Measurements from ENCODE around the gene LIPI. TPM values are rescaled to one million over a fixed set of nuclear protein-coding genes. Genes with fewer than 3 reads are reported as not detected.

LIPI gene
- total RNA-seq, 2 donors from 2014 or later = not detected

DNA sequence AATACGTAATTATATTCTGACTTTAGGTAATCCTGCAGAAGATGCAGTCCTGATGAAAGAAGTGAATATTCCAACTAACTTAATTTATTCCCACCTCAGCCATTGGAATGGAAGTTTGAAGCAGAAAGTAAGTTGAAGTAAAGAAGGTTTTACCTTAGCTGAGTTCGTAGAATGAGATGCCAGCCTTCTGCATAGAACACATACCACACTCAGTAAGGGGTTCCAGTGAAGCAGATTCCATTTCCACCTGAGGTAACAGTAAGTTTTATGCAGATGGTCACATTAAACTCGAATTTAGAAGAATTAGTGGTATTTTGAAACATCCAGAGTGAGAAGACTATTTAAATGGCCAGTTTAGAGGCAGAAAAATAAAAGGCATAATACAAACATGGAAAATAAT is 25.4 kb upstream of the LIPI start:
- no peaks in the 10 kb centered on the region for H3K4me1 ChIP-seq (ENCODE audit: control insufficient read depth in 1 of 2, low read depth in 2 of 2)
- no peak overlapping the region for H3K4me3 ChIP-seq
- H3K36me3 ChIP-seq = no peaks in the 10 kb centered on the region
- H3K9me3 ChIP-seq = no peaks in the 10 kb centered on the region
- H3K27ac ChIP-seq = no peak overlapping the region
- no peak for DNase-seq (ENCODE audit: low spot score)
- TF ChIP-seq, protein P1, sequence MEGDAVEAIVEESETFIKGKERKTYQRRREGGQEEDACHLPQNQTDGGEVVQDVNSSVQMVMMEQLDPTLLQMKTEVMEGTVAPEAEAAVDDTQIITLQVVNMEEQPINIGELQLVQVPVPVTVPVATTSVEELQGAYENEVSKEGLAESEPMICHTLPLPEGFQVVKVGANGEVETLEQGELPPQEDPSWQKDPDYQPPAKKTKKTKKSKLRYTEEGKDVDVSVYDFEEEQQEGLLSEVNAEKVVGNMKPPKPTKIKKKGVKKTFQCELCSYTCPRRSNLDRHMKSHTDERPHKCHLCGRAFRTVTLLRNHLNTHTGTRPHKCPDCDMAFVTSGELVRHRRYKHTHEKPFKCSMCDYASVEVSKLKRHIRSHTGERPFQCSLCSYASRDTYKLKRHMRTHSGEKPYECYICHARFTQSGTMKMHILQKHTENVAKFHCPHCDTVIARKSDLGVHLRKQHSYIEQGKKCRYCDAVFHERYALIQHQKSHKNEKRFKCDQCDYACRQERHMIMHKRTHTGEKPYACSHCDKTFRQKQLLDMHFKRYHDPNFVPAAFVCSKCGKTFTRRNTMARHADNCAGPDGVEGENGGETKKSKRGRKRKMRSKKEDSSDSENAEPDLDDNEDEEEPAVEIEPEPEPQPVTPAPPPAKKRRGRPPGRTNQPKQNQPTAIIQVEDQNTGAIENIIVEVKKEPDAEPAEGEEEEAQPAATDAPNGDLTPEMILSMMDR (IDR thresholded peaks at IDR 0.05) = no peak
- H3K27me3 ChIP-seq (replicated peaks; ENCODE audit: insufficient read depth) = no peaks in the 10 kb centered on the region
- no peak for ATAC-seq (ENCODE audit: insufficient number of reproducible peaks, low FRiP score, low read depth)

DNA sequence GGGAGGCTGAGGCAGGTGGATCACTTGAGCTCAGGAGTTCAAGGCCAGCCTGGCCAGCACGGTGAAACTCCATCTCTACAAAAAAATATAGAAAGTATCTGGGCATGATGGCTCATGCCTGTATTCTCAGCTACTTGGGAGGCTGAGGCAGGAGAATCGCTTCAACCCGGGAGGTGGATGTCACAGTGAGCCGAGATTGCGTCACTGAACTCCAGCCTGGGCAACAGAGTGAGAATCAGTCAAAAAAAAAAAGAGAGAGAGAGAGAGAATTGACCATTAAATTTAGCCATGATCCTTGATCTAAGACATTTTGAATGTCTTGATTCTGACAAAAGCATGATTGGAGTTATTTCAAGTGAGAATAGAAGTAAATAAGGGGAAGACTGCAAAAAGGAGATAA is 24.3 kb upstream of the LIPI start:
- H3K9me3 ChIP-seq = no peaks in the 10 kb centered on the region
- H3K4me3 ChIP-seq = no peak overlapping the region
- no peaks in the 10 kb centered on the region for H3K4me1 ChIP-seq (ENCODE audit: control insufficient read depth in 1 of 2, low read depth in 2 of 2)
- no peaks in the 10 kb centered on the region for H3K27me3 ChIP-seq (replicated peaks; ENCODE audit: insufficient read depth)
- ATAC-seq (ENCODE audit: insufficient number of reproducible peaks, low FRiP score, low read depth) = no peak
- TF ChIP-seq, protein P1 (IDR thresholded peaks at IDR 0.05) = no peak
- H3K36me3 ChIP-seq = no peaks in the 10 kb centered on the region
- H3K27ac ChIP-seq = no peak overlapping the region
- no peak for DNase-seq (ENCODE audit: low spot score)

- no peak overlapping the region for H3K4me3 ChIP-seq
- no peak overlapping the region for H3K27ac ChIP-seq
- no peak for DNase-seq (ENCODE audit: low spot score)
- H3K4me1 ChIP-seq (ENCODE audit: control insufficient read depth in 1 of 2, low read depth in 2 of 2) = no peaks in the 10 kb centered on the region
- H3K27me3 ChIP-seq (replicated peaks; ENCODE audit: insufficient read depth) = no peaks in the 10 kb centered on the region
- TF ChIP-seq, protein P1 (IDR thresholded peaks at IDR 0.05) = no peak
- H3K9me3 ChIP-seq = peaks cover 4% of the 10 kb centered on the region
- no peaks in the 10 kb centered on the region for H3K36me3 ChIP-seq
- no peak for ATAC-seq (ENCODE audit: insufficient number of reproducible peaks, low FRiP score, low read depth)
These were observed 18.6 kb upstream of the LIPI start for GRCh38 chr21:14229399-14229798.

- no peak overlapping the region for H3K27ac ChIP-seq
- no peaks in the 10 kb centered on the region for H3K27me3 ChIP-seq (replicated peaks; ENCODE audit: insufficient read depth)
- DNase-seq (ENCODE audit: low spot score) = no peak
- ATAC-seq (ENCODE audit: insufficient number of reproducible peaks, low FRiP score, low read depth) = no peak
- no peak overlapping the region for H3K4me3 ChIP-seq
- no peaks in the 10 kb centered on the region for H3K4me1 ChIP-seq (ENCODE audit: control insufficient read depth in 1 of 2, low read depth in 2 of 2)
- H3K9me3 ChIP-seq = no peaks in the 10 kb centered on the region
- TF ChIP-seq, protein P1 (IDR thresholded peaks at IDR 0.05) = no peak
- no peaks in the 10 kb centered on the region for H3K36me3 ChIP-seq
These were observed 12.6 kb upstream of the LIPI start for GRCh38 chr21:14223365-14223764.

GRCh38 chr21:14215971-14216641 is 5.4 kb upstream of the LIPI start, which contains the start of gene RBM11:
Gene RBM11 (plus strand): TSS chr21:14216157. CDS start chr21:14216187, 30 bp downstream.
- Histone ChIP-seq H3K4me1 (ENCODE audit: control insufficient read depth in 1 of 2, low read depth in 2 of 2) (peaks cover 7 to 10% of the 10 kb centered on the region in 2 donors), H3K36me3 (no peaks in the 10 kb centered on the region), H3K27me3 (replicated peaks; ENCODE audit: insufficient read depth) (no peaks in the 10 kb centered on the region), H3K27ac (no peak within 1 kb of the TSS), H3K9me3 (no peaks in the 10 kb centered on the region), H3K4me3 (peak within 1 kb of the TSS; percentile 73)
- no peak for DNase-seq (ENCODE audit: low spot score)
- TF ChIP-seq, protein P1 (IDR thresholded peaks at IDR 0.05) = no peak
- ATAC-seq (ENCODE audit: insufficient number of reproducible peaks, low FRiP score, low read depth) = no peak

All from thoracic aorta (tissue), 2 donors.